Pancreas (tissue), 10 donors: ENCODE data around the gene NCKIPSD. TPM values are rescaled to one million over a fixed set of nuclear protein-coding genes. Genes with fewer than 3 reads are reported as not detected.

Source experiments
- ATAC-seq, 4 donors: fragments of 200-7000 bp; cut with Tn5 transposase; one replicate each; pipeline versions ENCODE4 v1.8.0 to v1.9.1; 2020; ENCODE audit warnings: mild to moderate bottlenecking in 4 of 4, moderate library complexity in 4 of 4
- DNase-seq, 6 donors: peaks; one replicate each; pipeline ENCODE4 v3.0.0-alpha.2; 2020
- FAIRE-seq: peaks from 2 replicates; lab custom pipeline; 2012; peaks lifted over from hg19 to GRCh38; lab: Jason Lieb, UNC
- H3K27ac ChIP-seq, 4 donors: fragments of 200-600 bp; sonication (generic); 1 replicate in 3 of 4; 2 replicates in 1 of 4; pipeline versions ENCODE4 v1.5.0 to v1.8.0; 2020
- H3K27me3 ChIP-seq, 4 donors: fragments of 200-600 bp; one replicate each; pipeline ENCODE4 v1.8.0; 2021
- H3K36me3 ChIP-seq, 3 donors: fragments of 200-600 bp; sonication (generic) in 1 of 3; one replicate each; pipeline versions ENCODE4 v1.5.0 to v1.8.0; 2020 to 2021
- H3K4me1 ChIP-seq, 3 donors: fragments of 200-600 bp; one replicate each; pipeline ENCODE4 v1.8.0; 2021
- H3K4me3 ChIP-seq, 4 donors: fragments of 200-600 bp; sonication (generic) in 2 of 4; one replicate each; pipeline versions ENCODE4 v1.5.0 to v1.8.0; 2020 to 2021
- H3K9me3 ChIP-seq, 4 donors: fragments of 200-600 bp; one replicate each; pipeline ENCODE4 v1.8.0; 2021
- CTCF ChIP-seq, 4 donors: fragments of 200-600 bp; sonication (generic) in 3 of 4; IDR thresholded peaks; one replicate each; pipeline versions ENCODE4 v1.5.0 to v1.8.0; 2021; ENCODE audit warnings: antibody characterized with exemption in 4 of 4
- WGBS, 2 donors: extraction: QIAGEN DNeasy Blood & Tissue Kit; methylation state at CpG; one replicate each; pipeline ENCODE4 v1.1.7; 2013; 5-methylcytosine and 5-hydroxymethylcytosine counted together
- intact Hi-C, 3 donors: fragments of 100-400 bp; cut with DNase I; formaldehyde crosslinking; loops; one replicate each; pipeline versions ENCODE4 v1.11.1 to v1.14.2; 2022
- microRNA-seq, 2 donors: library from miRNA; unstranded; fragments of <30 nt; microRNA quantifications; one replicate each; pipeline versions ENCODE4 to v1.1.0, GENCODE V29; 2019 to 2020
- polyA plus RNA-seq, 2 donors: library from polyadenylated mRNA; stranded (reverse); fragments of 200-250 nt; gene quantifications; one replicate each; pipeline ENCODE4 v1.2.3, GENCODE V29; 2013
- total RNA-seq, 6 donors: library from RNA; stranded (reverse); fragmentation: NEBNext Ultra II Directional in 4 of 6; extraction: Animal tissue kit (Norgen Biotek cat#: 25700) in 4 of 6; gene quantifications; one replicate each; pipeline versions ENCODE4 v1.2.1 to v1.2.4, GENCODE V29; 2021 to 2023
- donor health status: healthy with polysubstance abuse.
- donor health status: DM: no; HTN: no; CAD: no; lungs with moderate emphysema.
- donor health status: DM: no; HTN: no; CAD: no.
- donor health status: control.
- donor health status: control.
- donor health status: Bipolar disorder and iron deficiency.
- donor health status: DM: yes; HTN: yes; CAD: no.
- donor health status: DM: no; HTN: no; CAD: no.
- donor health status: DM: no; HTN: no; CAD: no.
- donor health status: DM: yes; HTN: yes; CAD: no.

Gene NCKIPSD
- total and polyA plus RNA-seq, 8 donors = 5.4 to 17.0 (median 7.5) TPM

GRCh38 chr3:48628277-48629017, 57.3 kb downstream of the NCKIPSD start:
- ATAC-seq (no peak), FAIRE-seq (no peak), DNase-seq (no peak)
- 85 to 87% methylated on average over 13 of the region's 13 CpGs for WGBS, 2 donors
- H3K36me3 ChIP-seq = peaks cover 0 to 8% (median 0%) of the 10 kb centered on the region in 3 donors
- no peak overlapping the region for H3K27ac ChIP-seq
- TF ChIP-seq CTCF (IDR thresholded peaks at IDR 0.05) = no peak
- intact Hi-C loops = no loop called here
- H3K4me1 ChIP-seq = no peaks in the 10 kb centered on the region
- no peaks in the 10 kb centered on the region for H3K27me3 ChIP-seq
- no peak overlapping the region for H3K4me3 ChIP-seq
- H3K9me3 ChIP-seq = no peaks in the 10 kb centered on the region

GRCh38 chr3:48625600-48625999, 60.1 kb downstream of the NCKIPSD start:
- TF ChIP-seq CTCF (IDR thresholded peaks at IDR 0.05) = no peak
- intact Hi-C loops = no loop called here
- H3K36me3 ChIP-seq = peaks cover 0 to 8% (median 0%) of the 10 kb centered on the region in 3 donors
- 94 to 95% methylated on average over 6 of the region's 6 CpGs for WGBS, 2 donors
- no peak overlapping the region for H3K4me3 ChIP-seq
- no peaks in the 10 kb centered on the region for H3K9me3 ChIP-seq
- ATAC-seq (no peak), DNase-seq (peak in 1 of 6 donors; percentile 22), FAIRE-seq (no peak)
- H3K27ac ChIP-seq = no peak overlapping the region
- H3K4me1 ChIP-seq = no peaks in the 10 kb centered on the region
- no peaks in the 10 kb centered on the region for H3K27me3 ChIP-seq

- Histone ChIP-seq H3K27ac (no peak overlapping the region), H3K36me3 (peaks cover 0 to 8% (median 0%) of the 10 kb centered on the region in 3 donors), H3K4me3 (no peak overlapping the region), H3K9me3 (no peaks in the 10 kb centered on the region), H3K4me1 (no peaks in the 10 kb centered on the region), H3K27me3 (no peaks in the 10 kb centered on the region)
- no peak for ATAC-seq
- no peak for FAIRE-seq
- no peak for DNase-seq
- intact Hi-C loops = no loop called here
- 89 to 95% methylated on average over 10 of the region's 10 CpGs for WGBS, 2 donors
- no peak for TF ChIP-seq CTCF (IDR thresholded peaks at IDR 0.05)
Observed at GRCh38 chr3:48624767-48625166, 60.9 kb downstream of the NCKIPSD start.

GRCh38 chr3:48623851-48624547, 61.7 kb downstream of the NCKIPSD start:
- TF ChIP-seq CTCF (IDR thresholded peaks at IDR 0.05) = no peak
- 72 to 79% methylated on average over 6 of the region's 6 CpGs for WGBS, 2 donors
- Histone ChIP-seq H3K27ac (no peak overlapping the region), H3K4me3 (no peak overlapping the region), H3K4me1 (no peaks in the 10 kb centered on the region), H3K9me3 (no peaks in the 10 kb centered on the region), H3K27me3 (no peaks in the 10 kb centered on the region), H3K36me3 (peaks cover 0 to 8% (median 0%) of the 10 kb centered on the region in 3 donors)
- DNase-seq (no peak), FAIRE-seq (no peak), ATAC-seq (peak in 1 of 4 donors; percentile 25)
- intact Hi-C loops = no loop called here

Small RNA genes within 50 kb of the gene (microRNA-seq; reads per million reads assigned to microRNA genes)
- 0 reads per million in 2 donors for gene MIR4793

Other genes with a start within 250 kb of the NCKIPSD start
- gene CCDC51, start 245.8 kb downstream of the NCKIPSD start, total RNA-seq = 1 to 10 TPM; 1.6 to 4.3 (median 3.3) TPM
- 1 to 10 TPM; 2.5 to 5.8 TPM for gene CCDC51, start 245.8 kb downstream of the NCKIPSD start, polyA plus RNA-seq
- 10 to 100 TPM; 59.0 to 83.8 (median 68.0) TPM for gene TMA7, start 245.7 kb downstream of the NCKIPSD start, total RNA-seq
- gene TMA7, start 245.7 kb downstream of the NCKIPSD start, polyA plus RNA-seq = 100 to 1,000 TPM; 278 to 320 TPM
- 1 to 10 TPM; 2.0 to 3.4 (median 2.9) TPM for gene ATRIP, start 239.2 kb downstream of the NCKIPSD start, total RNA-seq
- 1 to 10 TPM; 4.3 to 4.8 TPM for gene ATRIP, start 239.2 kb downstream of the NCKIPSD start, polyA plus RNA-seq
- gene SHISA5, start 181.7 kb downstream of the NCKIPSD start, total RNA-seq = 10 to 100 TPM; 39.2 to 81.6 (median 45.3) TPM
- gene SHISA5, start 181.7 kb downstream of the NCKIPSD start, polyA plus RNA-seq = 10 to 100 TPM; 29.9 to 49.4 TPM
- gene PFKFB4, start 129.1 kb downstream of the NCKIPSD start, total RNA-seq = 10 to 100 TPM in 1 of 6 donors, 1 to 10 TPM in 5; 7.4 to 12.2 (median 8.2) TPM
- gene PFKFB4, start 129.1 kb downstream of the NCKIPSD start, polyA plus RNA-seq = 10 to 100 TPM in 1 of 2 donors, 1 to 10 TPM in 1; 8.1 to 11.4 TPM
- gene UCN2, start 122.1 kb downstream of the NCKIPSD start, total RNA-seq = not detected
- gene UCN2, start 122.1 kb downstream of the NCKIPSD start, polyA plus RNA-seq = under 1 TPM in 1 of 2 donors, not detected in 1; 0.19 TPM
- 1 to 10 TPM in 2 of 6 donors, under 1 TPM in 4; 0.41 to 3.2 (median 0.79) TPM for gene COL7A1, start 90.6 kb downstream of the NCKIPSD start, total RNA-seq
- 10 to 100 TPM in 1 of 2 donors, 1 to 10 TPM in 1; 9.9 to 12.6 TPM for gene COL7A1, start 90.6 kb downstream of the NCKIPSD start, polyA plus RNA-seq
- 100 to 1,000 TPM in 3 of 6 donors, 10 to 100 TPM in 3; 78.6 to 113 (median 97.4) TPM for gene UQCRC1, start 76.3 kb downstream of the NCKIPSD start, total RNA-seq
- gene UQCRC1, start 76.3 kb downstream of the NCKIPSD start, polyA plus RNA-seq = 100 to 1,000 TPM in 1 of 2 donors, 10 to 100 TPM in 1; 89.5 to 110 TPM
- not detected for gene TMEM89, start 64.1 kb downstream of the NCKIPSD start, total RNA-seq
- not detected for gene TMEM89, start 64.1 kb downstream of the NCKIPSD start, polyA plus RNA-seq
- 10 to 100 TPM in 2 of 6 donors, 1 to 10 TPM in 4; 6.2 to 15.9 (median 8.9) TPM for gene SLC26A6, start 50.5 kb downstream of the NCKIPSD start, total RNA-seq
- gene SLC26A6, start 50.5 kb downstream of the NCKIPSD start, polyA plus RNA-seq = 10 to 100 TPM; 25.2 to 32.1 TPM
- gene CELSR3, start 23.0 kb downstream of the NCKIPSD start, total RNA-seq = 1 to 10 TPM in 4 of 6 donors, under 1 TPM in 2; 0.51 to 1.8 (median 1.1) TPM
- gene CELSR3, start 23.0 kb downstream of the NCKIPSD start, polyA plus RNA-seq = 10 to 100 TPM in 1 of 2 donors, 1 to 10 TPM in 1; 6.3 to 13.9 TPM
- 10 to 100 TPM; 19.1 to 47.1 (median 29.3) TPM for gene IP6K2, start 31.3 kb upstream of the NCKIPSD start, total RNA-seq
- gene IP6K2, start 31.3 kb upstream of the NCKIPSD start, polyA plus RNA-seq = 100 to 1,000 TPM; 105 to 107 TPM
- 10 to 100 TPM; 17.5 to 33.9 (median 23.8) TPM for gene PRKAR2A, start 162.0 kb upstream of the NCKIPSD start, total RNA-seq
- 1 to 10 TPM; 4.2 to 6.9 TPM for gene PRKAR2A, start 162.0 kb upstream of the NCKIPSD start, polyA plus RNA-seq
- 10 to 100 TPM in 3 of 6 donors, 1 to 10 TPM in 3; 8.3 to 15.7 (median 10.0) TPM for gene SLC25A20, start 213.0 kb upstream of the NCKIPSD start, total RNA-seq
- 10 to 100 TPM in 1 of 2 donors, 1 to 10 TPM in 1; 9.6 to 14.8 TPM for gene SLC25A20, start 213.0 kb upstream of the NCKIPSD start, polyA plus RNA-seq
- 10 to 100 TPM; 33.3 to 45.8 (median 40.4) TPM for gene ARIH2, start 232.9 kb upstream of the NCKIPSD start, total RNA-seq
- gene ARIH2, start 232.9 kb upstream of the NCKIPSD start, polyA plus RNA-seq = 10 to 100 TPM; 50.0 to 53.6 TPM